Naive B cell (primary cell): Measurements from ENCODE around the gene MRTFA. TPM values are rescaled to one million over a fixed set of nuclear protein-coding genes. Genes with fewer than 3 reads are reported as not detected.

ENCODE experiments used
- ATAC-seq, 2 donors: fragments of 150-1000 bp; cut with Tn5 transposase; 2 replicates each; pipeline ENCODE4 v1.10.0; 2021; ENCODE audit warnings: low read depth in 2 of 2, mild to moderate bottlenecking in 2 of 2, moderate library complexity in 2 of 2
- DNase-seq: peaks from one replicate; pipeline ENCODE4 v3.0.0; 2022
- H3K27ac Mint-ChIP-seq, 6 donors: one replicate each; pipeline ENCODE4 v1.8.0; 2020 to 2022; ENCODE audit warnings: mild to moderate bottlenecking in 6 of 6, mixed read lengths in 6 of 6, moderate library complexity in 5 of 6, inconsistent platforms in 2 of 6
- H3K27me3 Mint-ChIP-seq, 3 donors: one replicate each; pipeline ENCODE4 v1.8.0; 2021 to 2022; ENCODE audit warnings: mixed read lengths in 3 of 3, mild to moderate bottlenecking in 1 of 3
- H3K36me3 Mint-ChIP-seq, 2 donors: one replicate each; pipeline ENCODE4 v1.8.0; 2020 to 2022; ENCODE audit warnings: mixed read lengths in 2 of 2, inconsistent platforms in 1 of 2, mild to moderate bottlenecking in 1 of 2
- H3K4me1 Mint-ChIP-seq, 3 donors: one replicate each; pipeline ENCODE4 v1.8.0; 2020 to 2022; ENCODE audit warnings: mixed read lengths in 3 of 3, inconsistent platforms in 1 of 3, mild to moderate bottlenecking in 1 of 3, moderate library complexity in 1 of 3
- H3K4me3 Mint-ChIP-seq, 8 donors: one replicate each; pipeline ENCODE4 v1.8.0; 2020 to 2022; ENCODE audit warnings: mild to moderate bottlenecking in 8 of 8, mixed read lengths in 8 of 8, moderate library complexity in 8 of 8, inconsistent platforms in 2 of 8
- H3K9me3 Mint-ChIP-seq, 7 donors: one replicate each; pipeline ENCODE4 v1.8.0; 2020 to 2022; ENCODE audit warnings: mixed read lengths in 7 of 7, mild to moderate bottlenecking in 5 of 7, inconsistent platforms in 2 of 7, moderate library complexity in 1 of 7
- polyA plus RNA-seq, 6 donors: library from polyadenylated mRNA; unstranded; fragments of 300-500 nt; fragmentation: Illumina TruSeq; gene quantifications; one replicate each; pipeline ENCODE4 v1.2.3, GENCODE V29; 2021; ENCODE audit warnings: low read depth in 6 of 6

The MRTFA gene
- polyA plus RNA-seq, 6 donors from 2014 or later, result 4.6 to 24.6 (median 14.2) TPM

- H3K36me3 Mint-ChIP-seq, result peaks cover 8 to 40% of the 10 kb centered on the region in 2 donors
- H3K9me3 Mint-ChIP-seq, result no peaks in the 10 kb centered on the region
- DNase-seq (no peak), ATAC-seq (no peak)
- no peak overlapping the region for H3K4me3 Mint-ChIP-seq
- H3K27me3 Mint-ChIP-seq, result no peaks in the 10 kb centered on the region
- H3K4me1 Mint-ChIP-seq, result peaks cover 51 to 74% (median 58%) of the 10 kb centered on the region in 3 donors
- H3K27ac Mint-ChIP-seq, result peak overlapping the region in 4 of 6 donors; percentile 56 to 83 (median 75)
Measured at GRCh38 chr22:40429481-40429880, 207.0 kb downstream of the MRTFA start.

- peaks cover 5 to 42% of the 10 kb centered on the region in 2 donors for H3K36me3 Mint-ChIP-seq
- H3K27me3 Mint-ChIP-seq, result no peaks in the 10 kb centered on the region
- ATAC-seq (no peak), DNase-seq (no peak)
- peak overlapping the region in 3 of 6 donors; percentile 22 to 88 (median 75) for H3K27ac Mint-ChIP-seq
- H3K4me3 Mint-ChIP-seq, result peak overlapping the region in 1 of 8 donors; percentile 88
- H3K9me3 Mint-ChIP-seq, result no peaks in the 10 kb centered on the region
- H3K4me1 Mint-ChIP-seq, result peaks cover 45 to 68% (median 51%) of the 10 kb centered on the region in 3 donors
Measured at GRCh38 chr22:40428796-40429195, 207.7 kb downstream of the MRTFA start.

GRCh38 chr22:40426594-40427333 lies 209.8 kb downstream of the MRTFA start:
- Mint-ChIP-seq H3K27ac (peak overlapping the region in 3 of 6 donors; percentile 6 to 76 (median 14)), H3K36me3 (peaks cover 20 to 62% of the 10 kb centered on the region in 2 donors), H3K27me3 (no peaks in the 10 kb centered on the region), H3K4me3 (no peak overlapping the region), H3K4me1 (peaks cover 48 to 57% (median 52%) of the 10 kb centered on the region in 3 donors), H3K9me3 (no peaks in the 10 kb centered on the region)
- DNase-seq, result no peak
- ATAC-seq, result no peak

GRCh38 chr22:40425082-40425481 lies 211.4 kb downstream of the MRTFA start:
- Mint-ChIP-seq H3K4me1 (peaks cover 47 to 52% (median 50%) of the 10 kb centered on the region in 3 donors), H3K9me3 (no peaks in the 10 kb centered on the region), H3K27ac (no peak overlapping the region), H3K36me3 (peaks cover 25 to 60% of the 10 kb centered on the region in 2 donors), H3K4me3 (peak overlapping the region in 1 of 8 donors; percentile 1), H3K27me3 (no peaks in the 10 kb centered on the region)
- DNase-seq (no peak), ATAC-seq (no peak)

- Mint-ChIP-seq H3K4me1 (peaks cover 46 to 48% (median 47%) of the 10 kb centered on the region in 3 donors), H3K4me3 (no peak overlapping the region), H3K36me3 (peaks cover 24 to 51% of the 10 kb centered on the region in 2 donors), H3K27ac (no peak overlapping the region), H3K9me3 (no peaks in the 10 kb centered on the region), H3K27me3 (no peaks in the 10 kb centered on the region)
- DNase-seq (no peak), ATAC-seq (no peak)
Measured at GRCh38 chr22:40423882-40424640, 212.5 kb downstream of the MRTFA start.

GRCh38 chr22:40423310-40423688 lies 213.2 kb downstream of the MRTFA start:
- DNase-seq (no peak), ATAC-seq (no peak)
- no peaks in the 10 kb centered on the region for H3K27me3 Mint-ChIP-seq
- H3K27ac Mint-ChIP-seq, result peak overlapping the region in 2 of 6 donors; percentile 43 to 90
- no peaks in the 10 kb centered on the region for H3K9me3 Mint-ChIP-seq
- H3K4me3 Mint-ChIP-seq, result no peak overlapping the region
- peaks cover 42 to 45% (median 44%) of the 10 kb centered on the region in 3 donors for H3K4me1 Mint-ChIP-seq
- peaks cover 20 to 46% of the 10 kb centered on the region in 2 donors for H3K36me3 Mint-ChIP-seq

- peak overlapping the region in 4 of 6 donors; percentile 43 to 90 (median 66) for H3K27ac Mint-ChIP-seq
- no peak for DNase-seq
- peaks cover 20 to 46% of the 10 kb centered on the region in 2 donors for H3K36me3 Mint-ChIP-seq
- ATAC-seq, result no peak
- H3K4me3 Mint-ChIP-seq, result no peak overlapping the region
- H3K4me1 Mint-ChIP-seq, result peaks cover 47 to 50% (median 48%) of the 10 kb centered on the region in 3 donors
- no peaks in the 10 kb centered on the region for H3K27me3 Mint-ChIP-seq
- H3K9me3 Mint-ChIP-seq, result no peaks in the 10 kb centered on the region
Measured at GRCh38 chr22:40422558-40423309, 213.8 kb downstream of the MRTFA start.

GRCh38 chr22:40421941-40422340 lies 214.6 kb downstream of the MRTFA start:
- Mint-ChIP-seq H3K36me3 (peaks cover 20 to 46% of the 10 kb centered on the region in 2 donors), H3K27me3 (no peaks in the 10 kb centered on the region), H3K27ac (peak overlapping the region in 1 of 6 donors; percentile 63), H3K4me3 (peak overlapping the region in 2 of 8 donors; percentile 6 to 10), H3K9me3 (no peaks in the 10 kb centered on the region), H3K4me1 (peaks cover 48 to 52% (median 50%) of the 10 kb centered on the region in 3 donors)
- ATAC-seq (no peak), DNase-seq (no peak)

- Mint-ChIP-seq H3K4me1 (peaks cover 48 to 52% (median 50%) of the 10 kb centered on the region in 3 donors), H3K36me3 (peaks cover 20 to 37% of the 10 kb centered on the region in 2 donors), H3K9me3 (no peaks in the 10 kb centered on the region)
Measured at GRCh38 chr22:40421082-40421350, 215.5 kb downstream of the MRTFA start.

GRCh38 chr22:40420341-40421081 lies 216.0 kb downstream of the MRTFA start:
- Mint-ChIP-seq H3K27ac (peak overlapping the region in 2 of 6 donors; percentile 69 to 87), H3K9me3 (no peaks in the 10 kb centered on the region), H3K4me3 (no peak overlapping the region), H3K4me1 (peaks cover 53 to 56% (median 55%) of the 10 kb centered on the region in 3 donors), H3K36me3 (peaks cover 20 to 34% of the 10 kb centered on the region in 2 donors), H3K27me3 (no peaks in the 10 kb centered on the region)
- ATAC-seq (no peak), DNase-seq (no peak)

More at GRCh38 chr22:40421082-40421350, 215.5 kb downstream of the MRTFA start:
- DNase-seq, result no peak
- no peaks in the 10 kb centered on the region for H3K27me3 Mint-ChIP-seq
- H3K27ac Mint-ChIP-seq, result peak overlapping the region in 1 of 6 donors; percentile 5
- ATAC-seq, result no peak
- no peak overlapping the region for H3K4me3 Mint-ChIP-seq

GRCh38 chr22:40419718-40420117 lies 216.8 kb downstream of the MRTFA start:
- peaks cover 20 to 31% of the 10 kb centered on the region in 2 donors for H3K36me3 Mint-ChIP-seq
- H3K4me3 Mint-ChIP-seq, result peak overlapping the region in 2 of 8 donors; percentile 51 to 76
- ATAC-seq (no peak), DNase-seq (no peak)
- peak overlapping the region in 2 of 6 donors; percentile 74 to 87 for H3K27ac Mint-ChIP-seq
- no peaks in the 10 kb centered on the region for H3K9me3 Mint-ChIP-seq
- peaks cover 57 to 62% (median 58%) of the 10 kb centered on the region in 3 donors for H3K4me1 Mint-ChIP-seq
- H3K27me3 Mint-ChIP-seq, result no peaks in the 10 kb centered on the region

- peak; percentile 19 to 21 for ATAC-seq
- Mint-ChIP-seq H3K27me3 (no peaks in the 10 kb centered on the region), H3K4me3 (peak overlapping the region in 3 of 8 donors; percentile 6 to 75 (median 33)), H3K4me1 (peaks cover 64 to 71% (median 67%) of the 10 kb centered on the region in 3 donors), H3K36me3 (peaks cover 19 to 24% of the 10 kb centered on the region in 2 donors), H3K9me3 (no peaks in the 10 kb centered on the region), H3K27ac (peak overlapping the region in 3 of 6 donors; percentile 36 to 73 (median 63))
- DNase-seq, result peak; percentile 39
Measured at GRCh38 chr22:40418366-40419201, 217.9 kb downstream of the MRTFA start.
